ENCODE data around the gene RPL22L1. TPM values are rescaled to one million over a fixed set of nuclear protein-coding genes. Genes with fewer than 3 reads are reported as not detected.
A peak's percentile ranks its signal among the peaks of the same experiment; 100 is the strongest.

RPL22L1 gene
- total RNA-seq, 1 donor from 2014 or later: 107 TPM

DNA sequence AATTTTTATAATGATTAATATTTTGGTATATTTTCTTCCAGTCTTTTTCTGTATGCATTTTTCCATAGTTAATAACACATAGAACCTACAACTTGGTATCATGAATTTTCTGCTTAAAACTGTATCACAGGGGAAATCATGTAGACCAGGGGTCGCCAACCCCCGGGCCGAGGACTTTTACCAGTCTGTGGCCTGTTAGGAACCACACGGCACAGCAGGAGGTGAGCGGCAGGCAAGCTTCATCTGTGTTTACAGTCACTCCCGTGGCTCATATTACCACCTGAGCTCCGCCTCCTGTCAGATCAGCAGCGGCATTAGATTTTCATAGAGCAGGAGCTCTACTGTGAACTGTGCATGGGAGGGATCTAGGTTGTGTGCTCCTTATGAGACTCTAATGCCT lies 54.7 kb downstream of the RPL22L1 start:
- H3F3A ChIP-seq (ENCODE audit: low read depth): no peaks in the 10 kb centered on the region
- Mint-ChIP-seq H3K4me3 (no peak overlapping the region), H3K9me3 (no peaks in the 10 kb centered on the region), H3K36me3 (no peaks in the 10 kb centered on the region), H3K27me3 (ENCODE audit: insufficient read depth, low read depth) (peaks cover 24% of the 10 kb centered on the region), H3K4me1 (peaks cover 8% of the 10 kb centered on the region), H3K27ac (no peak overlapping the region)
- H3K4me1 ChIP-seq: peaks cover 4% of the 10 kb centered on the region
- no peak overlapping the region for H3K9ac ChIP-seq
- H3K36me3 ChIP-seq: no peaks in the 10 kb centered on the region
- no peaks in the 10 kb centered on the region for H4K20me1 ChIP-seq (ENCODE audit: low read depth)
- H3K4me3 ChIP-seq: no peak overlapping the region
- H3K27ac ChIP-seq: no peak overlapping the region
- no peaks in the 10 kb centered on the region for H3K9me3 ChIP-seq (ENCODE audit: low read depth)
- H3K79me2 ChIP-seq (ENCODE audit: low read depth): no peaks in the 10 kb centered on the region
- peaks cover 23% of the 10 kb centered on the region for H3K27me3 ChIP-seq
- peak; percentile 55 for DNase-seq (ENCODE audit: low spot score)
- no peak overlapping the region for H2AFZ ChIP-seq (replicated peaks)
- H3K4me2 ChIP-seq: no peak overlapping the region
- TF ChIP-seq EZH2 (IDR thresholded peaks at IDR 0.05) (no peak), EZH2phosphoT487 (IDR thresholded peaks at IDR 0.05) (no peak)
- TF ChIP-seq, protein P1, sequence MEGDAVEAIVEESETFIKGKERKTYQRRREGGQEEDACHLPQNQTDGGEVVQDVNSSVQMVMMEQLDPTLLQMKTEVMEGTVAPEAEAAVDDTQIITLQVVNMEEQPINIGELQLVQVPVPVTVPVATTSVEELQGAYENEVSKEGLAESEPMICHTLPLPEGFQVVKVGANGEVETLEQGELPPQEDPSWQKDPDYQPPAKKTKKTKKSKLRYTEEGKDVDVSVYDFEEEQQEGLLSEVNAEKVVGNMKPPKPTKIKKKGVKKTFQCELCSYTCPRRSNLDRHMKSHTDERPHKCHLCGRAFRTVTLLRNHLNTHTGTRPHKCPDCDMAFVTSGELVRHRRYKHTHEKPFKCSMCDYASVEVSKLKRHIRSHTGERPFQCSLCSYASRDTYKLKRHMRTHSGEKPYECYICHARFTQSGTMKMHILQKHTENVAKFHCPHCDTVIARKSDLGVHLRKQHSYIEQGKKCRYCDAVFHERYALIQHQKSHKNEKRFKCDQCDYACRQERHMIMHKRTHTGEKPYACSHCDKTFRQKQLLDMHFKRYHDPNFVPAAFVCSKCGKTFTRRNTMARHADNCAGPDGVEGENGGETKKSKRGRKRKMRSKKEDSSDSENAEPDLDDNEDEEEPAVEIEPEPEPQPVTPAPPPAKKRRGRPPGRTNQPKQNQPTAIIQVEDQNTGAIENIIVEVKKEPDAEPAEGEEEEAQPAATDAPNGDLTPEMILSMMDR (IDR thresholded peaks at IDR 0.05): no peak

Other genes starting within 250 kb of the RPL22L1 start
- gene EIF5A2, start 38.4 kb upstream of the RPL22L1 start, total RNA-seq (ENCODE audit: low replicate concordance): 6.6 and 8.4 TPM in 2 replicates
- not detected in 2 replicates for gene SLC2A2, start 156.5 kb upstream of the RPL22L1 start, total RNA-seq (ENCODE audit: low replicate concordance)